NB4 (cell line): Measurements from ENCODE around the gene CYLD.

ENCODE experiments used
- CTCF ChIP-seq: IDR thresholded peaks from one replicate; pipeline ENCODE4 v1.5.1; 2012; ENCODE audit warnings: low read depth, low read length
- MYC ChIP-seq: IDR thresholded peaks from 2 replicates; pipeline ENCODE4 v1.6.1; 2011; ENCODE audit warnings: low read depth, low read length
- POLR2A ChIP-seq: IDR thresholded peaks from 2 replicates; pipeline ENCODE4 v1.6.1; 2011; ENCODE audit warnings: mild to moderate bottlenecking; ENCODE audit not compliant: insufficient read length; ENCODE audit errors: extremely low read depth
- TF ChIP-seq, protein P1 (sequence below): IDR thresholded peaks from 2 replicates; pipeline ENCODE4 v1.6.1; 2011; ENCODE audit warnings: low read depth, low read length

- TF ChIP-seq CTCF (no peak), POLR2A (no peak), MYC (no peak)
- TF ChIP-seq, protein P1, sequence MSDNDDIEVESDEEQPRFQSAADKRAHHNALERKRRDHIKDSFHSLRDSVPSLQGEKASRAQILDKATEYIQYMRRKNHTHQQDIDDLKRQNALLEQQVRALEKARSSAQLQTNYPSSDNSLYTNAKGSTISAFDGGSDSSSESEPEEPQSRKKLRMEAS = no peak
Observed at GRCh38 chr16:50718061-50718760, 23.7 kb upstream of the CYLD start.
